ENCODE data around the gene MS4A6E. TPM values are rescaled to one million over a fixed set of nuclear protein-coding genes. Genes with fewer than 3 reads are reported as not detected.

The MS4A6E gene
- total and polyA plus RNA-seq, 2 of the 8 experiments (the other 6 are each of a cell fraction or from before 2014, with no cell fraction given): not detected

GRCh38 chr11:60307507-60308195 is 19.4 kb upstream of the MS4A6E start:
- Histone ChIP-seq H3K56ac (replicated peaks; ENCODE audit: insufficient read length, low read depth, low read length) (no peak overlapping the region), H3K27me3 (replicated peaks in 1 of 4; ENCODE audit: control insufficient read depth in 3 of 4, extremely low read depth in 1 of 4, insufficient read depth in 3 of 4, low read length in 3 of 4) (no peaks in the 10 kb centered on the region), H3K4me3 (ENCODE audit: extremely low read depth in 1 of 4, insufficient read depth in 2 of 4, low read depth in 3 of 4, low read length in 4 of 4) (no peak overlapping the region), H3K9me3 (ENCODE audit: insufficient read depth in 2 of 2, low read depth in 1 of 2, low read length in 1 of 2) (no peaks in the 10 kb centered on the region), H3K14ac (ENCODE audit: insufficient read length) (no peak overlapping the region), H3K9ac (replicated peaks in 1 of 4; ENCODE audit: extremely low read depth in 1 of 4, low read depth in 3 of 4, low read length in 3 of 4) (no peak overlapping the region), H3K23ac (ENCODE audit: insufficient read length) (no peak overlapping the region), H3K36me3 (ENCODE audit: control insufficient read depth in 2 of 4, insufficient read depth in 4 of 4, low read length in 3 of 4) (no peaks in the 10 kb centered on the region), H4K20me1 (replicated peaks in 1 of 2; ENCODE audit: control insufficient read depth in 1 of 2, insufficient read depth in 2 of 2, low read length in 2 of 2) (no peaks in the 10 kb centered on the region), H4K5ac (ENCODE audit: insufficient read length, low read depth, low read length) (no peak overlapping the region), H3K18ac (ENCODE audit: extremely low read depth, low read length) (no peak overlapping the region), H3K79me1 (ENCODE audit: low read depth, low read length) (no peaks in the 10 kb centered on the region), H3K4me1 (replicated peaks in 1 of 4; ENCODE audit: control insufficient read depth in 3 of 4, insufficient read depth in 4 of 4, low read length in 3 of 4) (no peaks in the 10 kb centered on the region), H2BK5ac (ENCODE audit: low read depth, low read length) (no peak overlapping the region), H2BK120ac (replicated peaks; ENCODE audit: low read depth, low read length) (no peak overlapping the region), H2AK5ac (ENCODE audit: low read depth, low read length) (no peak overlapping the region), H3K79me2 (ENCODE audit: control insufficient read depth in 1 of 2, insufficient read depth in 2 of 2, low read length in 2 of 2) (no peaks in the 10 kb centered on the region), H3K27ac (ENCODE audit: low read depth, low read length) (no peak overlapping the region), H3K4me2 (ENCODE audit: insufficient read depth in 1 of 2, low read depth in 2 of 2, low read length in 2 of 2) (no peak overlapping the region), H4K91ac (replicated peaks; ENCODE audit: insufficient read length, low read length) (no peak overlapping the region), H2BK15ac (ENCODE audit: low read length) (no peak overlapping the region), H4K8ac (ENCODE audit: extremely low read depth, insufficient read depth, low read length) (no peak overlapping the region), H3K23me2 (ENCODE audit: low read depth, low read length) (no peaks in the 10 kb centered on the region), H2AFZ (ENCODE audit: low read length) (no peak overlapping the region), H3K4ac (replicated peaks; ENCODE audit: insufficient read length, low read depth, low read length) (no peak overlapping the region), H2BK20ac (ENCODE audit: low read length) (no peak overlapping the region), H2BK12ac (ENCODE audit: low read depth, low read length) (no peak overlapping the region)
- CTCF ChIA-PET (ENCODE audit: partially characterized antibody): interaction anchor here (0.8 to 2.1 kb wide), 3 partner anchors 9 to 26 kb away, joined by 4 to 14 read pairs (median 5); no protein-coding TSS in a partner anchor
- FAIRE-seq: peak; percentile 24
- WGBS, 2 experiments (ENCODE audit: extremely low coverage in 1 of 2, insufficient coverage in 1 of 2, insufficient read length in 1 of 2, insufficient replicate concordance in 2 of 2, low coverage in 1 of 2, low lambda C conversion rate in 2 of 2, missing lambda C conversion rate in 1 of 2): 93% methylated on average over 3 of the region's 3 CpGs; no CpG with 5 or more reads in 1 of the 2 experiments
- no peak for DNase-seq (ENCODE audit: low read depth in 1 of 2, low spot score in 2 of 2)
- TF ChIP-seq JUN (IDR thresholded peaks at IDR 0.05; ENCODE audit: low read depth, low read length) (no peak), FOSL1 (IDR thresholded peaks at IDR 0.05; ENCODE audit: insufficient read depth, low read depth, low read length) (no peak), SUZ12 (IDR thresholded peaks at IDR 0.05; ENCODE audit: low read length) (no peak)
- POLR2A ChIA-PET (ENCODE audit: partially characterized antibody): no interaction called here

All from H1 (cell line).